H1 (cell line): ENCODE data around the gene EPS8. TPM values are rescaled to one million over a fixed set of nuclear protein-coding genes. Genes with fewer than 3 reads are reported as not detected.

Experiments used
- CTCF ChIA-PET: fragments of 300-600 bp; sonication (Branson Sonifier 250); formaldehyde crosslinking; loops from one replicate; lab custom pipeline; 2021; ENCODE audit not compliant: partially characterized antibody; lab: Charles Lee
- POLR2A ChIA-PET: fragments of 300-600 bp; sonication (Branson Sonifier 250); formaldehyde crosslinking; loops from one replicate; lab custom pipeline; 2021; ENCODE audit warnings: inconsistent platforms; ENCODE audit not compliant: partially characterized antibody; lab: Charles Lee
- DNase-seq, 2 experiments: peaks; one replicate each; pipeline versions ENCODE4 v3.0.0 to v3.0.0-alpha.2; 2010 to 2022; ENCODE audit warnings: low spot score in 2 of 2, low read depth in 1 of 2, mixed read lengths in 1 of 2
- FAIRE-seq: peaks from 2 replicates; lab custom pipeline; 2011; peaks lifted over from hg19 to GRCh38; lab: Jason Lieb, UNC
- H2AFZ ChIP-seq: 2 replicates; pipeline ENCODE4 v1.8.1; 2012; ENCODE audit warnings: low read length, inconsistent platforms
- H2AK5ac ChIP-seq: 2 replicates; pipeline ENCODE4 v1.6.1; 2013; ENCODE audit warnings: low read depth, low read length
- H2BK120ac ChIP-seq: replicated peaks from 2 replicates; pipeline ENCODE3; 2013; ENCODE audit warnings: low read depth, low read length, inconsistent platforms
- H2BK12ac ChIP-seq: 2 replicates; pipeline ENCODE4 v1.6.1; 2013; ENCODE audit warnings: low read depth, low read length
- H2BK15ac ChIP-seq: 2 replicates; pipeline ENCODE4 v1.6.1; 2013; ENCODE audit warnings: low read length
- H2BK20ac ChIP-seq: 2 replicates; pipeline ENCODE4 v1.6.1; 2013; ENCODE audit warnings: low read length
- H2BK5ac ChIP-seq: 2 replicates; pipeline ENCODE4 v1.6.1; 2013; ENCODE audit warnings: low read depth, low read length
- H3K14ac ChIP-seq: 2 replicates; pipeline ENCODE4 v1.6.1; 2013; ENCODE audit warnings: inconsistent platforms; ENCODE audit not compliant: insufficient read length
- H3K18ac ChIP-seq: 2 replicates; pipeline ENCODE4 v1.6.1; 2013; ENCODE audit warnings: low read length; ENCODE audit errors: extremely low read depth
- H3K23ac ChIP-seq: 2 replicates; pipeline ENCODE4 v1.6.1; 2013; ENCODE audit warnings: inconsistent platforms; ENCODE audit not compliant: insufficient read length
- H3K23me2 ChIP-seq: 2 replicates; pipeline ENCODE4 v1.6.1; 2013; ENCODE audit warnings: low read depth, low read length
- H3K27ac ChIP-seq: 2 replicates; pipeline ENCODE4 v1.6.1; 2011; ENCODE audit warnings: low read depth, low read length, inconsistent platforms
- H3K27me3 ChIP-seq, 4 experiments: replicated peaks in 1 of 4; 1 replicate in 1 of 4; 2 replicates in 3 of 4; pipeline versions ENCODE4 v1.6.1 to v1.8.1; 2011 to 2013; ENCODE audit warnings: low read length in 3 of 4, mild to moderate bottlenecking in 3 of 4, inconsistent platforms in 2 of 4, mixed read lengths in 2 of 4, moderate library complexity in 1 of 4; ENCODE audit not compliant: control insufficient read depth in 3 of 4, insufficient read depth in 3 of 4; ENCODE audit errors: extremely low read depth in 1 of 4
- H3K36me3 ChIP-seq, 4 experiments: 2 replicates each; pipeline versions ENCODE4 v1.6.1 to v1.8.1; 2011 to 2013; ENCODE audit warnings: mild to moderate bottlenecking in 4 of 4, low read length in 3 of 4, moderate library complexity in 2 of 4, control low read depth in 1 of 4, inconsistent platforms in 1 of 4; ENCODE audit not compliant: insufficient read depth in 4 of 4, control insufficient read depth in 2 of 4
- H3K4ac ChIP-seq: replicated peaks from 2 replicates; pipeline ENCODE3; 2013; ENCODE audit warnings: low read length, low read depth, mixed read lengths, inconsistent platforms; ENCODE audit not compliant: insufficient read length
- H3K4me1 ChIP-seq, 4 experiments: replicated peaks in 1 of 4; 1 replicate in 1 of 4; 2 replicates in 3 of 4; pipeline versions ENCODE4 v1.6.1 to v1.8.1; 2011 to 2013; ENCODE audit warnings: low read length in 3 of 4, inconsistent platforms in 2 of 4, mixed read lengths in 1 of 4; ENCODE audit not compliant: insufficient read depth in 4 of 4, control insufficient read depth in 3 of 4
- H3K4me2 ChIP-seq, 2 experiments: 2 replicates each; pipeline versions ENCODE4 v1.6.1 to v1.8.1; 2011 to 2013; ENCODE audit warnings: low read depth in 2 of 2, low read length in 2 of 2, control low read depth in 1 of 2, inconsistent platforms in 1 of 2, mild to moderate bottlenecking in 1 of 2; ENCODE audit not compliant: insufficient read depth in 1 of 2
- H3K4me3 ChIP-seq, 4 experiments: fragments of 200-600, 300-600 bp in 1 of 4; sonication (generic), shearing (Covaris generic), sonication (Bioruptor Twin) in 1 of 4; 2 replicates each; pipeline versions ENCODE4 v1.5.1 to v1.8.1; 2011 to 2016; ENCODE audit warnings: low read length in 4 of 4, low read depth in 3 of 4, control low read depth in 2 of 4, inconsistent platforms in 2 of 4, mild to moderate bottlenecking in 2 of 4, mixed read lengths in 1 of 4, moderate library complexity in 1 of 4; ENCODE audit not compliant: insufficient read depth in 2 of 4; ENCODE audit errors: extremely low read depth in 1 of 4
- H3K56ac ChIP-seq: replicated peaks from 2 replicates; pipeline ENCODE3; 2013; ENCODE audit warnings: low read depth, mild to moderate bottlenecking, mixed read lengths, low read length, inconsistent platforms; ENCODE audit not compliant: insufficient read length
- H3K79me1 ChIP-seq: 2 replicates; pipeline ENCODE4 v1.6.1; 2013; ENCODE audit warnings: low read depth, low read length, control low read depth
- H3K79me2 ChIP-seq, 2 experiments: 2 replicates each; pipeline versions ENCODE4 v1.6.1 to v1.8.1; 2012 to 2013; ENCODE audit warnings: low read length in 2 of 2, mild to moderate bottlenecking in 2 of 2, inconsistent platforms in 1 of 2; ENCODE audit not compliant: insufficient read depth in 2 of 2, control insufficient read depth in 1 of 2
- H3K9ac ChIP-seq, 4 experiments: replicated peaks in 1 of 4; 1 replicate in 1 of 4; 2 replicates in 3 of 4; pipeline versions ENCODE4 v1.6.1 to v1.8.1; 2011 to 2013; ENCODE audit warnings: low read depth in 3 of 4, low read length in 3 of 4, control low read depth in 2 of 4, mild to moderate bottlenecking in 2 of 4, moderate library complexity in 2 of 4, inconsistent platforms in 1 of 4; ENCODE audit errors: extremely low read depth in 1 of 4
- H3K9me3 ChIP-seq, 2 experiments: 2 replicates each; pipeline versions ENCODE4 v1.6.1 to v1.8.1; 2012 to 2013; ENCODE audit warnings: mild to moderate bottlenecking in 2 of 2, moderate library complexity in 2 of 2, control low read depth in 1 of 2, inconsistent platforms in 1 of 2, low read depth in 1 of 2, low read length in 1 of 2, mixed read lengths in 1 of 2; ENCODE audit not compliant: insufficient read depth in 2 of 2
- H4K20me1 ChIP-seq, 2 experiments: replicated peaks in 1 of 2; 2 replicates each; pipeline versions ENCODE3 to v1.8.1; 2011 to 2013; ENCODE audit warnings: inconsistent platforms in 2 of 2, low read length in 2 of 2, mild to moderate bottlenecking in 1 of 2; ENCODE audit not compliant: insufficient read depth in 2 of 2, control insufficient read depth in 1 of 2
- H4K5ac ChIP-seq: 2 replicates; pipeline ENCODE4 v1.6.1; 2013; ENCODE audit warnings: low read length, low read depth, mixed read lengths, inconsistent platforms; ENCODE audit not compliant: insufficient read length
- H4K8ac ChIP-seq: 2 replicates; pipeline ENCODE4 v1.8.0; 2013; ENCODE audit warnings: mild to moderate bottlenecking, moderate library complexity, low read length, inconsistent platforms; ENCODE audit not compliant: insufficient read depth; ENCODE audit errors: extremely low read depth
- H4K91ac ChIP-seq: replicated peaks from 2 replicates; pipeline ENCODE3; 2013; ENCODE audit warnings: low read length, mixed read lengths, inconsistent platforms; ENCODE audit not compliant: insufficient read length
- BCL11A ChIP-seq, 2 experiments: IDR thresholded peaks; one replicate each; pipeline ENCODE4 v1.6.1; 2011; ENCODE audit warnings: low read depth in 2 of 2, low read length in 2 of 2, mild to moderate bottlenecking in 2 of 2
- BRCA1 ChIP-seq: IDR thresholded peaks from 2 replicates; pipeline ENCODE4 v1.6.1; 2012; ENCODE audit warnings: low read depth, low read length, improper control_type of control experiment
- CBX5 ChIP-seq: fragments of 300-800, 300-1000 bp; sonication (generic); IDR thresholded peaks from 2 replicates; pipeline ENCODE4 v1.7.1; 2016; ENCODE audit warnings: antibody characterized with exemption, low read length, low read depth
- CHD1 ChIP-seq: IDR thresholded peaks from 2 replicates; pipeline ENCODE4 v1.6.1; 2012; ENCODE audit warnings: low read depth, low read length, improper control_type of control experiment
- EGR1 ChIP-seq: IDR thresholded peaks from 2 replicates; pipeline ENCODE4 v1.6.1; 2011; ENCODE audit warnings: low read depth, low read length, borderline replicate concordance
- JUN ChIP-seq: IDR thresholded peaks from 2 replicates; pipeline ENCODE4 v1.6.1; 2011; ENCODE audit warnings: low read depth, mild to moderate bottlenecking, improper control_type of control experiment, low read length
- POU5F1 ChIP-seq: IDR thresholded peaks from 2 replicates; pipeline ENCODE4 v1.6.1; 2011; ENCODE audit warnings: low read depth, mild to moderate bottlenecking, low read length, moderate library complexity
- RBBP5 ChIP-seq: IDR thresholded peaks from 2 replicates; pipeline ENCODE4 v1.7.1; 2012; ENCODE audit warnings: low read depth, mild to moderate bottlenecking, inconsistent platforms, low read length, moderate library complexity, borderline replicate concordance
- RFX5 ChIP-seq: IDR thresholded peaks from 2 replicates; pipeline ENCODE4 v1.6.1; 2011; ENCODE audit warnings: low read depth, low read length, improper control_type of control experiment, borderline replicate concordance
- SIRT6 ChIP-seq: IDR thresholded peaks from one replicate; pipeline ENCODE4 v1.7.1; 2012; ENCODE audit warnings: low read length, inconsistent platforms
- TCF12 ChIP-seq: IDR thresholded peaks from 2 replicates; pipeline ENCODE4 v1.6.1; 2011; ENCODE audit warnings: low read depth, mild to moderate bottlenecking, low read length
- WGBS, 2 experiments: shearing (Covaris generic) in 1 of 2; methylation state at CpG; one replicate each; pipeline versions ENCODE4 v1.1.6 to v1.1.7; 2013 to 2015; ENCODE audit warnings: low lambda C conversion rate in 2 of 2, mixed read lengths in 2 of 2, inconsistent platforms in 1 of 2, low coverage in 1 of 2, missing lambda C conversion rate in 1 of 2; ENCODE audit not compliant: insufficient replicate concordance in 2 of 2, insufficient coverage in 1 of 2, insufficient read length in 1 of 2; ENCODE audit errors: extremely low coverage in 1 of 2, missing lambda C conversion rate in 1 of 2; 5-methylcytosine and 5-hydroxymethylcytosine counted together
- polyA plus RNA-seq, 7 experiments: library from polyadenylated mRNA; depleted of rRNA in 3 of 7; stranded (reverse) in 5 of 7; unstranded in 2 of 7; fragments of >200 nt in 5 of 7; fragments of 200-250 nt in 2 of 7; gene quantifications; 1 replicate in 5 of 7; 2 replicates in 1 of 7; 4 replicates in 1 of 7; pipeline versions ENCODE4 v1.2.1 to v1.2.3, GENCODE V29; 2011 to 2013; ENCODE audit warnings: missing spikeins in 2 of 7, mixed read lengths in 2 of 7
- total RNA-seq: library from RNA; stranded (reverse); fragmentation: NEBNext Ultra II Directional; extraction: Animal tissue kit (Norgen Biotek cat#: 25700); gene quantifications from 2 replicates; pipeline ENCODE4 v1.2.1, GENCODE V29; 2021

EPS8 gene
- total and polyA plus RNA-seq, 2 of the 8 experiments (the other 6 are each of a cell fraction or from before 2014, with no cell fraction given): 3.0 to 4.6 TPM

- Histone ChIP-seq H2AFZ (no peak overlapping the region), H2BK15ac (no peak overlapping the region), H3K4ac (no peak overlapping the region), H3K56ac (no peak overlapping the region), H3K36me3 (no peaks in the 10 kb centered on the region), H3K14ac (no peak overlapping the region), H2BK20ac (no peak overlapping the region), H3K79me1 (no peaks in the 10 kb centered on the region), H4K8ac (no peak overlapping the region), H4K91ac (no peak overlapping the region), H4K20me1 (no peaks in the 10 kb centered on the region), H3K9me3 (no peaks in the 10 kb centered on the region), H3K27ac (no peak overlapping the region), H3K9ac (no peak overlapping the region), H4K5ac (no peak overlapping the region), H3K4me1 (peaks cover 0 to 8% (median 5%) of the 10 kb centered on the region in 4 experiments; a peak in 4 of 7 replicates), H3K27me3 (no peaks in the 10 kb centered on the region), H3K23me2 (no peaks in the 10 kb centered on the region), H3K4me2 (no peak overlapping the region), H3K23ac (no peak overlapping the region), H3K4me3 (no peak overlapping the region), H2BK120ac (no peak overlapping the region), H2BK5ac (no peak overlapping the region), H2AK5ac (no peak overlapping the region), H2BK12ac (no peak overlapping the region), H3K79me2 (no peaks in the 10 kb centered on the region), H3K18ac (no peak overlapping the region)
- no peak for FAIRE-seq
- WGBS, 2 experiments: 100% methylated on average over 1 of the region's 1 CpG; no CpG with 5 or more reads in 1 of the 2 experiments
- ChIA-PET CTCF (interaction anchor here (0.7 kb wide), 1 partner anchor 69 kb away, joined by 3 read pairs; no protein-coding TSS in a partner anchor), POLR2A (no interaction called here)
- no peak for DNase-seq
- TF ChIP-seq SIRT6: no peak
- TF ChIP-seq RFX5: no peak
- TF ChIP-seq JUN: no peak
- TF ChIP-seq CBX5: no peak
- TF ChIP-seq EGR1: no peak
- no peak for TF ChIP-seq BRCA1
- TF ChIP-seq POU5F1: no peak
- no peak for TF ChIP-seq CHD1
- TF ChIP-seq BCL11A (IDR thresholded peaks at IDR 0.05; ENCODE audit: low read depth in 2 of 2, low read length in 2 of 2): no peak
- no peak for TF ChIP-seq RBBP5
- TF ChIP-seq TCF12: no peak
These were observed 98.9 kb downstream of the EPS8 start for GRCh38 chr12:15690320-15690719.
